Posterior vena cava (tissue), 2 donors: ENCODE data around the gene HOXA4. TPM values are rescaled to one million over a fixed set of nuclear protein-coding genes. Genes with fewer than 3 reads are reported as not detected.

Experiments used
- DNase-seq: peaks from one replicate; pipeline ENCODE4 v3.0.0-alpha.2; 2020; ENCODE audit warnings: low spot score
- intact Hi-C, 2 donors: fragments of 100-400 bp; cut with DNase I; formaldehyde crosslinking; loops; one replicate each; pipeline versions ENCODE4 v1.14.1 to v1.14.2; 2022 to 2023
- total RNA-seq, 2 donors: library from RNA; stranded (reverse); fragmentation: NEBNext Ultra II Directional; extraction: Animal tissue kit (Norgen Biotek cat#: 25700); gene quantifications; one replicate each; pipeline ENCODE4 v1.2.1, GENCODE V29; 2021
- donor health status: DM: yes; HTN: yes; CAD: no.
- donor health status: DM: yes; HTN: yes; CAD: no.

Gene HOXA4
- total RNA-seq, 2 donors from 2014 or later, result 6.2 to 9.5 TPM

DNA sequence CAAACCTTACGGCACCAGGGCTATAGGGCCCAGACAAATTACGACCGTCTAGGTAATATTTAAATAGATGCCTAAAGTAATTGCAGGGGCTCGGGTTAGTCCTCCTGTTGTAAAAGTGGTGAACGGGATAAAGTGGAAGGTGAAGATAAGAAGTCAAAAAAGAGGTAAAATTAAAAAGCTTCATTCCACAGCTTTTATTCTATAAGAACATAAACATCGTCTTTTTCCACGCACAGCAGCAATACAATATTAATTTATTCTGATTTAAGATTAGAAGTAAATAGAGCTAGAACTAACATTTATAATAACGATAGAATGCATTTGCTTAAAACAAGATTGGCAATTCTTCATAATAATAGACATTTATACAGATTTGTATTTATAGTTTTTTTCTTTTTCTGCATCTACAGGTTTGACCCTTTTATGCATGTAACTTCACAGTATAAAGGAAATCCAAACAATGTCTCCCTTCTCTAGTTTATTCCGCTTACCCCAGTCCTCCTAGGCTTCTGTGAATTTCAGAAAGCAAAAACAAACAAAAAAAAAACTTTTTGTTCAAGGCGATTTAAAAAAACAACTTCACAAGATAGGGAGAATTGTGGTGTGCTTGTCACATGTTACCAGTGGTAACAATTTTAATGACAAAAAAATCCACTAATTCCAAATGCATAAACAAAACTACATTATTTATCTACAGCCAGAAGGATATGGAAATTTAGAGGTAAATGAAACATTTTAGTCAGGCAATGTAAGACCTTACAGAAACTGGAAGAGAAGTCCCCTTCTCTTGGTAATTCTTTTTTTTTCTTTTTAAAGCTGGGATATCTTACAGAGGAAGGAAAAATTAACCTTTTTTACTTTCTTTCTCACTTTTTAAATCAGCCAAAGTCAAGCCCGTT lies 40.1 kb upstream of the HOXA4 start:
- intact Hi-C loops, result no loop called here
- no peak for DNase-seq

DNA sequence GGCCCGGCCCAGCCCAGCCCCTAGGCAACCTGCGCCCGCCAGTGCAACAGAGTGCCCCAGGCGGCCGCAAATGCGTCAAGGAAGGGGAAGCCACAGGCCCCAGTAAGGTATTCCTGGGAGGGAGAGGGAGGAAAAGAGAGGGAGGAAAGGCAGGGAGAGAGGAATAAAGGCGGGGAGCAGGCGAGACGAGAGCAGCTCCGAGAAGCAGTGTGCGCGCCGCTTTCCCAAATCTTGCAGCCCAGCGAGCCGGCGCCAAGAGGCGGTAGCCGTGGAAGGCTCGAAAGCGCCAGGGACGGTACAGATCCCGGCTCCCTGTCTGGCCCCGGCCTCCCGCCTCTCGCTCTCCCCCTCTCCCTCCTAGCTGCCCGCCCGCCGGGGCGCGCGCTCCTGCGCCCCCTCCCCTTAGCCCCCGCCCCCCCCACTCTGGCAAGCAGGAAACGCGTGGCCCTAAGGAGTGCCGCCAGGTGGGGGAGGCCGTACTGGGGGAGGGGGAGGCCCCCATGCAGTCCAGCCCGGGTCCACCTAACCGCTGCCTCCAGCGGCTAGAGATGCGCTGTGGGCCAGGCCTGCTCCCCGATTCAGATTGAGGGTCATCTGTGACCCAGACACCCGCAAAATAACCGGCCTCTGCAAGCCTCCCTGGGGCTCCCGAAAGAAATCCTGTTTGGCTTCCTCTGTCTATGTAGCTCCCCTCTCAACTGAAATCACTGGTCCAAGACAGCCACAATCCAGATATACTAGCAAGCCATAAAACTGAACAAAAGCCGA lies 39.3 kb upstream of the HOXA4 start:
- DNase-seq, result peak; percentile 82
- intact Hi-C loops, result loop anchor here (10.0 kb wide), 4 partner anchors 795 to 1315 kb away; partner anchors contain the start of genes CBX3 (in 1 of the 2) and HNRNPA2B1 (in 1 of the 2)

DNA sequence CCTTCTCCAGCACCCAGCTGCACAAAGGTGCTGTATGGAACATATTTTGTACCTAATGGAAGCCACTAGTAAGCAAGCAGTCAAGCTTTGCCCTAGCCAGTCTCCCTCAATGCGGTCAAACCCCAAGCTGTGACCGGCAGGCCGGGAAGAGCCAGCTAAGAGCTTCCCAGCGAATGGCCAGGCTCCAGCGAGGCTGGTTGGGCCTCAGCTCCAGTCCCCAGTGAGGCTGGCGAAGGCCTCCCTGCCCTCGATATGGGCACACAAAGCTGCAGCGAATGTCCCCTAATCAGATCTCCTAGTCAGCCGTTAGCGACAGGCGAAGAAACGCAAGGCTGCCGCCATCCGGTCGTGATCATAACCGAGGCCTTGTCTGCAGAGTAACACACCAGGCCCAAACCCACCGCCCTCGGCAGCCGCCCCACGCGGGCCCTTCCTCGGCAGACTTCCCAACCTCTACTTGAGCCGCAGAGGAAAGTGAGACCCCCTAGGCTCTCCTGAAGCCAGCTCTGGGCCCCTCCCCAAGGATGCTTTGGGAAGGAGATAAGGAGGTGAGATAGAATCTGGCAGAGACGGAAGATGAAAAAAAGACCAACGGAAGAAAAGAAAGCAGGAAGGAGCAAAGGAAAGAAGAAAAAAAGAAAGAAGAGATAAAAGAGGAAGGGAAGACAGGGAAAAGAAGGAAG lies 37.8 kb upstream of the HOXA4 start:
- intact Hi-C loops, result loop anchor here (10.0 kb wide), 4 partner anchors 794 to 1314 kb away; partner anchors contain the start of genes CBX3 (in 1 of the 2) and HNRNPA2B1 (in 1 of the 2)
- DNase-seq, result peak; percentile 83

DNA sequence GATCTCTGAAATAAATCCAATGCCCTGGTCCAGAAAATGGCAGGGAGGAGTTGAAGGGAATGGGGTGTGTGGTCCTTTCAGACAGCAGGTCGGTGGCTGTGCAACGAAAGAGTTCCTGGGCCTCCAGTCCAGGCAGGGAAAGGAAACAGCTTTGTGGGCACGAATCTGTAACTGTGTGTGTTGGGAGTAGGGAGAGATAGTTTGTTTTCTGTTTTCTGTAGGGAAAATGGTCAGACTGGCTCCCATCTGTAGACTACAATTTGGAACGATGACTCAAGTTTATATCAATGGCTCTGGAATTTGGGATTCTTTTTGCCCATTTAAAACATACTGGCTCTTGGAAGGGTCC lies 37.3 kb upstream of the HOXA4 start:
- intact Hi-C loops, result loop anchor here (10.0 kb wide), 4 partner anchors 793 to 1313 kb away; partner anchors contain the start of genes CBX3 (in 1 of the 2) and HNRNPA2B1 (in 1 of the 2)
- DNase-seq, result no peak

DNA sequence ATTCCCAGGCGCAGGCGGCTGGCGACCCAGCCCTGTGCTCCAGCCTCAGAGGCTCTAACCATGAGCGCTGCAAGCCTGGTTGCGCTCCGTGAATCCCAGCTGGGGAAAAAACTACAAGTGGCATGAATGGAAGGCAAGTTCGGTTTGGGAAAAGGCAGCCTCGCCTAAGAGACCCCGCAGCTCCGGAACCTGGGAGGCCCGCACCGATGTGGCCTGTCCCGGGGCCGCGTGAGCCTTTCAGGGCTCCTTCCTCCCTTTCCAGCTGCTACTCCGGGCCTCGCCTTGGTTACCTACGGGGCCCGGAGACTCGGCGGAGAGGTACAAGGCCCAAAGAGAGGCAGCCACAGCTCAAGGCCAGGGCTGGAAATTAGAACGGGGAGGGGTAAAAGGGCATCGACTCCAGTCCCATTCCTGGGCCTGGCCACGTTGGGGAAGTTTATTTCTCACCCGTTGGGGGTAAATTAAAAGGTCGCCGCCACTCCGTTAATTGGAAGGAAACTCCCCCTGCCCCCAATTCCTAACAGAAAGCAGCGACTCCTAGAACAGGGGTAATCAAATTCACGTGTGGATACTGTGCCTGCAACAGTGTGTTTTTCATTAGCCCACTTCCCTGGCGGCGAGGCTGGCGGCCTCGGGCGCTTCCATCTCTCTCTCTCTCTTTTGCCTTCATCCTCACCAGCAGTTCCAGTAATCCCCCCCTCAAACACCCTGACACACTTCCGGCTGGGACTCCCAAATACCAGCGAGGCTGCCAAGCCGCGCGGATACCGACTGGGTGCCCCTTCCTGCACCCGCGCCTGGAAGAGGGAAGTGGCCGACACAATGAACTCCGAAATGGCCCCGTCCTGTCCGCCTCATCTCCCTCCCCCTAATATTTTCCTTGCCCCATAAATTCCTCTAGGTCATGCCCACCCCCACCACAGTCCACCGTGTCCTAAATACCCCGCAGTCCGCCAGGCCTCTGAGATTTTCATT lies 36.3 kb upstream of the HOXA4 start:
- peak; percentile 83 for DNase-seq
- intact Hi-C loops, result loop anchor here (10.0 kb wide), 4 partner anchors 792 to 1312 kb away; partner anchors contain the start of genes CBX3 (in 1 of the 2) and HNRNPA2B1 (in 1 of the 2)

DNA sequence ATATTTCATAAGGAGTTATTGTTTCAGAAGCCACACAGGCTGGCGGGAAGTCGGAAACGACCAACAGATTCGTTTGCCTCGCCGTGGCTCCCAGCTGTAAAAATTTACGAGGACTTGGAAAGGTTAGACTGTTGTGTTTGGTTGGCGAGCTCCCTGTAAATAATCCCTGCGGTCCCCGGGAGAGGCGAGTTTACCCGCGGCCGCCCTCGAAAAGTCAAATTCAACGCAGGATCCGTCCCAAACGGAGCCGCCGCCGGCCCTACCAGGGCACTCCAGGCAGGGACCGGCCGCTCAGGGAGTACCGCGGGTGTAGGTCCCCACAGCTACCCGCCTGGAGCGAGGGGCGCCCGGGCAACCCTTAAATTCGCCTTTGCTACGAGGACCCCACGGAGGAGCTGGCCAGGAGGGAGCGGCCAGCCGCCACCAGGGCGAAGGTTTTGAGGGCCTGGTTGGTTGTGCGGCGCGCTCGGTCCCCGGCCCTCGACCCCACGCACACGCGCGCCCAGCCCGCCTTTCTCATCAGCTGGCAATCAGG lies 35.5 kb upstream of the HOXA4 start:
- DNase-seq, result peak; percentile 82
- intact Hi-C loops, result loop anchor here (10.0 kb wide), 4 partner anchors 791 to 1311 kb away; partner anchors contain the start of genes CBX3 (in 1 of the 2) and HNRNPA2B1 (in 1 of the 2)

DNA sequence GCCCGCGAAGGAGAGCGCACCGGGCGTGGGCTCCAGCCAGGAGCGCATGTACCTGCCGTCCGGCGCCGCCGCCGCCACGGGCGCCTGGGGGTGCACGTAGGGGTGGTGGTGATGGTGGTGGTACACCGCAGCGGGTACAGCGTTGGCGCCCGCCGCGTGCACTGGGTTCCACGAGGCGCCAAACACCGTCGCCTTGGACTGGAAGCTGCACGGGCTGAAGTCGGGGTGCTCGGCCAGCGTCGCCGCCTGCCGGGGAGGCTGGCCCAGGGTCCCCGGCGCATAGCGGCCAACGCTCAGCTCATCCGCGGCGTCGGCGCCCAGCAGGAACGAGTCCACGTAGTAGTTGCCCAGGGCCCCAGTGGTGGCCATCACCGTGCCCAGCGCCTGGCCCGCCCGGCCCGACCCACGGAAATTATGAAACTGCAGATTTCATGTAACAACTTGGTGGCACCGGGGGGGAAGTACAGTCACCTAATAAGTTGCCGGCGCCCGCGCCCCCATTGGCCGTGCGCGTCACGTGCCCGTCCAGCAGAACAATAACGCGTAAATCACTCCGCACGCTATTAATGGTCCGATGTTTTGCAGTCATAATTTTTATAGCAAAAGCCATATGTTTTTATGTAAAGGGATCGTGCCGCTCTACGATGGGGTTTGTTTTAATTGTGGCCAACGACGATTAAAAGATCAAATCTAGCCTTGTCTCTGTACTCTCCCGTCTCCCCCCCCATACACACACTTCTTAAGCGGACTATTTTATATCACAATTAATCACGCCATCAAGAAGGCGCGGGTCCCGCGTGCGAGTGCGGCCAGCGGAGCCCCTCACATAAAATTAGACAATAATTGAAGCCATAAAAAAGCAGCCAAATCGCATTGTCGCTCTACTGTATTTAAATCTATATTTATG lies 34.8 kb upstream of the HOXA4 start, which contains the start of gene HOXA9:
Gene HOXA9, minus strand, starts transcription at position 449 of the 907 bp plus-strand sequence. Its CDS starts 80 bp downstream, at position 369.
- intact Hi-C loops, result loop anchor here (10.0 kb wide), 4 partner anchors 791 to 1311 kb away; partner anchors contain the start of genes CBX3 (in 1 of the 2) and HNRNPA2B1 (in 1 of the 2)
- DNase-seq, result peak; percentile 96

DNA sequence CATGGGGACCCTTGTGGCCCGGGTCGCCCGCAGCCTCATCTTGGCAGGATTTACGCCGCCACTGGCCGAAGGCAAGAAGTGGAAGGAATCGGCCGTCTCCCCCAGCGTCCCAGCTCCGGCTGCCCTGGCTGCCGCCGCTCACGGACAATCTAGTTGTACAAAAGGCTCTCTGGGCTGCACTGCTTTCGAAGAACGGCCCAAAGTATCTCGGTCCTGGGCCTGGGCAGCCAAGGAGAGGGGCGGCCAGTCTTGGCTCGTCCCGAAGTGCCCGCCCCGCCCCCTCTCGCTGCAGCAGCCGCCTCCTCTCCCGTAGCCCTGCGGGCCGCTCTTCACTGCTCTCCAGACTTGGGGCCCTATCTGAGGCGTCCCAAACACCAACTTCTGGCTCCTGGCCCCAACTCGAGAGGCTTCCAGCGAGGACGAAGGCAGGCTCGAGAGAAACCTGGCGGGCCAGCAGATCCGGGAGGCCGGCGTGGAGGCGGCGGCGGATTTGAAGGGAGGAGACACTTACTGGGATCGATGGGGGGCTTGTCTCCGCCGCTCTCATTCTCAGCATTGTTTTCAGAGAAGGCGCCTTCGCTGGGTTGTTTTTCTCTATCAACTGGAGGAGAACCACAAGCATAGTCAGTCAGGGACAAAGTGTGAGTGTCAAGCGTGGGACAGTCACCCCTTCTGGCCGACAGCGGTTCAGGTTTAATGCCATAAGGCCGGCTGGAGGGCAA lies 34.0 kb upstream of the HOXA4 start:
- intact Hi-C loops, result loop anchor here (5.0 to 10.0 kb wide), 5 partner anchors 790 to 1310 kb away; partner anchors contain the start of genes CBX3 (in 1 of the 2) and HNRNPA2B1 (in 1 of the 2)
- DNase-seq, result peak; percentile 87

DNA sequence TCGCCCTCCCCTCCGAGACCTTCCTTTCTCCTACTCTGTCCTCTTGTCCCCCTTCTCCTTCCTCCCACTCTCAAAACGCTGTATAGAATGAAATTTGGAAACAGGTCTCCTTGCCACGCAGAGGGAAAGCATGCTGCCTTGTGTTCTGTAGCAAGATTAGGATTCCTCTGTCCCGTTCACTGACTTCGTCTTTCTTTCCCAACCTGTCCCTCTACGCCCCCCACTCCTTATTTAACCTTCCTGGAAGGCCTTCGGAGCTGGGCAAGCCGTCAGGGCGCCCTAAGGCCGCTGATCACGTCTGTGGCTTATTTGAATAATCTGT lies 33.4 kb upstream of the HOXA4 start:
- intact Hi-C loops, result loop anchor here (5.0 to 10.0 kb wide), 5 partner anchors 789 to 1309 kb away; partner anchors contain the start of genes CBX3 (in 1 of the 2) and HNRNPA2B1 (in 1 of the 2)
- no peak for DNase-seq

DNA sequence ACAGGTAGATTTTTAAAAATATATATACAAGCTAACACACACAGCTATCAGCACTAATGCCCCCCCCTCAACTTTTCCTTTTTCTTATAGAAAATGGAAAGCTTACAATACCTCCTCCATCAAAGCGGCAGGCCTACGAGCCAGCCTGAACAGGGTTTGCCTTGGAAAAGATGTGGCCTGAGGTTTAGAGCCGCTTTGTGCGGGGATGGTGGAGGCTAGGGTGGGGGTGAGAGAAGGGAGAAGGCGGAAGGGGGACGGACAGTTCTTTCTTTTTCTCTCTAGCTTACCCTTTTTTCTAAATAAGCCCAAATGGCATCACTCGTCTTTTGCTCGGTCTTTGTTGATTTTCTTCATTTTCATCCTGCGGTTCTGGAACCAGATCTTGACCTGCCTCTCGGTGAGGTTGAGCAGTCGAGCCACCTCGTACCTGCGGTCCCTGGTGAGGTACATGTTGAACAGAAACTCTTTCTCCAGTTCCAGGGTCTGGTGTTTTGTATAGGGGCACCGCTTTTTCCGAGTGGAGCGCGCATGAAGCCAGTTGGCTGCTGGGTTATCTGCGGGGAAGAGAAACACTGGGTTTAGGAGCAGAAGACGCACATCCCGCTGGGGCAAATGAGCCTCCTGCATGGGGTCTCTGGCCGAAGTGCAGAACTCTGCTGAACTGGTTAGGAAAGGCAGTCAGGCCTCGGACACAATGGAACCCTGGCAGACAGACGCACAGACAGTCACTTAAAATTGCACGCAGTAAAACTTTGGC lies 32.9 kb upstream of the HOXA4 start:
- intact Hi-C loops, result loop anchor here (5.0 to 10.0 kb wide), 5 partner anchors 789 to 1309 kb away; partner anchors contain the start of genes CBX3 (in 1 of the 2) and HNRNPA2B1 (in 1 of the 2)
- peak; percentile 75 for DNase-seq

DNA sequence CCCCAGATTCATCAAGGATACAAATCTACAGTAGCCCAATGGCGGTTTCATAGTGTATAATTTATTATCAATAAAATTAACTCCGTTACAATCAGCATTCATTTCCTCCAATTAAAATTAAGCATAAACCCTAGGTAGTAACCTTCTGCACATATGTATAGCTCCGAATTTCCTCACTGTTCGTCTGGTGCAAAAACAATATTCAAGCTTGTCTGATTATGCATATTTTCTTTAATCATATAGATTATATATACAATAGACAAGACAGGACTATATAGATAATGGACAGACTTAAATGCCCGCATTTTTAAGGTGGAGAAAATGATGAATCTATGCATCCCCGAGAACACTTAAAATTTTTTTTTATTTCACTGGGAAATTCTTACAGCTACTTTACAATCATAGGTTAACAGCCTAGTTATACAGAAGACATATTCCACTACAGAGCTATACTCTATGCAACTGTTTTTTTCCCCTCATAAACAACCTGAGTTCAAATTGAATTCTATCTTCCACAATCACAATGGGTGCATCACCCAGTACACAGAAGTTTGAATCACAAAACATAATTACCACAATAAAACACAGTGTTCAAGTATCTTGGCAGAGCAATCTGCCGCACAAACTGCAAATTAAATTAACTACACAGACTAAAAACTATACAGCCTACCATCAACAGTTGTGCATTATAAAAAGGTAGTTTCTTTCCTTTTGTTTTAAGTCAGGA lies 32.2 kb upstream of the HOXA4 start:
- DNase-seq, result no peak
- intact Hi-C loops, result loop anchor here (5.0 to 10.0 kb wide), 5 partner anchors 788 to 1308 kb away; partner anchors contain the start of genes CBX3 (in 1 of the 2) and HNRNPA2B1 (in 1 of the 2)

DNA sequence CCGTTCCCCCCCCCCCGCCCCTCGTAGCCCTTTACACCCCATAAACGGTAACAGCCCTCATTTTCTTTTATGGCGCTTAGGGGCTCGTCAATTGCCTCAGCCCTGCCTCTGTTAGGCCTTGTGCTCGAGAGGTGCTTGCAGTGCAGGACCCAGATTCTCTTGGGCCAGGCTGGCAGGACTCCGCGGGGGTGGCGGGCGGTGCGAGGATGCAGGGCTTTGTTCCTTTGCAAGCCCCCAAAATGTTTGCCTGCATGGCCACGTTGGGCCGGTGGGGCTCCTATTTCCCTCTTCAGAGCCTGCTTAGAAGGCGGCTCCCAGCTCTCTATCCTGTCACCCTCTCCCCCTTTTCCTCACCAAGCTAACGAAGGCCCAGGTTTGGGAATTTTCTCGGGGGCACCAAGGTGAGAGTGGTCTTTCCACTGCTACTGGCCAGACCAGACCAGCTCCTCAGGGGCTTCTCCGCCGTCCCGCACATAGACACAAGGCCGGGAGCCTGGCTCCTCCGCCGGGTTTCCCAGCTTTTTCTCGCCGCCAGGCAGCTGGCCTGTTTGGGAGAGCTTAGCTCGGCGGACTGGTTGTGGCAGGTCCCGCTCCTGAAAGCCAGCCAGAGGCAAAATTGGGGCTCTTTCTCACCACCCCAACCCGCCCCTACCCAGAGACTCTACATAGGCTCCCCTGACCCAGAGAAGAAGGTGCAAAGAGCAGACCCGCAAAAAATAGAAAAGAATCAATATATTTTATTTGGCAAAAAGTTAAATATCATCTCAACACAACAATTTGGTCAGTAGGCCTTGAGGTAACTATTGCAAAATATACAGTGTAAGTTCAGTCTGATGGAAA lies 31.4 kb upstream of the HOXA4 start:
- peak; percentile 82 for DNase-seq
- intact Hi-C loops, result loop anchor here (5.0 to 10.0 kb wide), 5 partner anchors 787 to 1307 kb away; partner anchors contain the start of genes CBX3 (in 1 of the 2) and HNRNPA2B1 (in 1 of the 2)

DNA sequence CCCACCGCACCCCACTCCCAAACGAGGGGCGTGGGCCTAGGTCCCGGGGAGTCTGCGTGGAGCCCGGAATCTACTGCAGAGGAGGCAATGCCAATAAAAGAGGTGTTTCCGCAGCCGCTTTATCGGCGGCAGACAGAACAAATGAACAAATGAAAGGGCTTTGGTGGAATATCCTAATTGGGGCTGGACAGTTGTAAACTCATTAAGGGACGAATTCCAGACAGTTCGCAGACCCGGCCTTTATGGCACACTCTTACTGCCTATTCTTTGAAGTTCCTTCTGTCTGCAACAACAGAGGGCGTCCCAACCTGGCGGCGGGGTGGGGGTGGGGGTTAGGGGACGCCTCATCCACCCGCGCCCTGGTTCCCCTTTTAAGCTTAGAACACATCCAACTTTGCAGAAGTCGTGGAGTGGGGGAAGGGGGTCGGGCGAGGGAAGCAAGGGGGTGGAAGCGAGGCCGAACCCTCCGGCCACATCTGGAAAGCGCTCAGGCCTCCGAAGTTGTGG lies 30.7 kb upstream of the HOXA4 start:
- DNase-seq, result peak; percentile 83

More for the DNA sequence above, 30.7 kb upstream of the HOXA4 start:
- intact Hi-C loops, result loop anchor here (5.0 to 10.0 kb wide), 5 partner anchors 786 to 1306 kb away; partner anchors contain the start of genes CBX3 (in 1 of the 2) and HNRNPA2B1 (in 1 of the 2)
